GM21825 (cell line): Measurements from ENCODE around the gene GRIA1.

ENCODE experiments used
- ATAC-seq: cut with Tn5 transposase; IDR thresholded peaks from one replicate; pipeline ENCODE4 v1.9.1; 2021; ENCODE audit warnings: mild to moderate bottlenecking, moderate library complexity; ENCODE audit not compliant: unreplicated experiment

Gene GRIA1

GRCh38 chr5:153605386-153605785 is 114.9 kb downstream of the GRIA1 start:
- ATAC-seq = no peak

- ATAC-seq = no peak
These were observed 119.5 kb downstream of the GRIA1 start for GRCh38 chr5:153610009-153610408.

GRCh38 chr5:153610811-153611210 is 120.3 kb downstream of the GRIA1 start:
- ATAC-seq = no peak

- no peak for ATAC-seq
These were observed 122.7 kb downstream of the GRIA1 start for GRCh38 chr5:153613144-153613543.

- ATAC-seq = no peak
These were observed 123.2 kb downstream of the GRIA1 start for GRCh38 chr5:153613672-153614071.

GRCh38 chr5:153617190-153617589 is 126.7 kb downstream of the GRIA1 start:
- no peak for ATAC-seq

GRCh38 chr5:153618307-153618706 is 127.8 kb downstream of the GRIA1 start:
- ATAC-seq = no peak

GRCh38 chr5:153618867-153619266 is 128.4 kb downstream of the GRIA1 start:
- ATAC-seq = no peak

GRCh38 chr5:153619771-153620170 is 129.3 kb downstream of the GRIA1 start:
- ATAC-seq = no peak

GRCh38 chr5:153623124-153623523 is 132.7 kb downstream of the GRIA1 start:
- no peak for ATAC-seq

- ATAC-seq = no peak
These were observed 133.4 kb downstream of the GRIA1 start for GRCh38 chr5:153623751-153624450.

GRCh38 chr5:153624451-153624765 is 133.9 kb downstream of the GRIA1 start:
- no peak for ATAC-seq

GRCh38 chr5:153625826-153626354 is 135.4 kb downstream of the GRIA1 start:
- ATAC-seq = no peak

GRCh38 chr5:153626836-153627235 is 136.4 kb downstream of the GRIA1 start:
- no peak for ATAC-seq

GRCh38 chr5:153629027-153629895 is 138.8 kb downstream of the GRIA1 start:
- no peak for ATAC-seq

GRCh38 chr5:153630546-153630945 is 140.1 kb downstream of the GRIA1 start:
- ATAC-seq = no peak

GRCh38 chr5:153632748-153633290 is 142.3 kb downstream of the GRIA1 start:
- ATAC-seq = no peak

- no peak for ATAC-seq
These were observed 146.4 kb downstream of the GRIA1 start for GRCh38 chr5:153636670-153637451.

GRCh38 chr5:153640293-153640692 is 149.8 kb downstream of the GRIA1 start:
- no peak for ATAC-seq

GRCh38 chr5:153641183-153641688 is 150.8 kb downstream of the GRIA1 start:
- no peak for ATAC-seq
